HEK293 (cell line): ENCODE data around the gene PEX16.

Experiments used
- CTCF ChIA-PET: fragments of 350-600 bp; formaldehyde crosslinking; extraction: SDS; loops from one replicate; lab custom pipeline; 2021; ENCODE audit warnings: antibody characterized with exemption; lab: Yijun Ruan, JAX
- POLR2A ChIA-PET: fragments of 300-600 bp; formaldehyde crosslinking; extraction: SDS; loops from one replicate; lab custom pipeline; 2020; ENCODE audit warnings: antibody characterized with exemption, inconsistent platforms; lab: Yijun Ruan, JAX
- H3K27ac ChIP-seq: fragments of 200-500 bp; sonication (Bioruptor generic); 2 replicates; pipeline ENCODE4 v1.5.1; 2014; ENCODE audit warnings: low read depth, low read length, control low read depth, inconsistent platforms; ENCODE audit errors: extremely low read depth
- H3K36me3 ChIP-seq, 2 experiments: fragments of 200-500 bp in 1 of 2; sonication (Bioruptor generic) in 1 of 2; 1 replicate in 1 of 2; 2 replicates in 1 of 2; pipeline ENCODE4 v1.5.1; 2014 to 2017; ENCODE audit warnings: inconsistent platforms in 2 of 2, low read length in 2 of 2; ENCODE audit not compliant: control insufficient read depth in 2 of 2, insufficient read depth in 1 of 2
- H3K4me1 ChIP-seq: fragments of 200-500 bp; sonication (Bioruptor generic); 2 replicates; pipeline ENCODE4 v1.5.1; 2014; ENCODE audit warnings: mild to moderate bottlenecking, low read length, inconsistent platforms; ENCODE audit not compliant: control insufficient read depth, insufficient read depth
- H3K4me3 ChIP-seq: 2 replicates; pipeline ENCODE4 v1.5.1; 2011; ENCODE audit warnings: low read depth, mild to moderate bottlenecking, control low read depth, low read length, moderate library complexity
- H3K9me3 ChIP-seq: fragments of 200-500 bp; sonication (Bioruptor generic); 2 replicates; pipeline ENCODE4 v1.5.1; 2014; ENCODE audit warnings: low read depth, low read length, inconsistent platforms; ENCODE audit not compliant: control insufficient read depth, insufficient read depth
- BCL11A ChIP-seq: fragments of 450-650 bp; formaldehyde crosslinking; IDR thresholded peaks from 2 replicates; pipeline ENCODE4 v1.5.1; 2016; ENCODE audit warnings: low read depth, missing biosample characterization, missing genetic modification characterization
- FEZF1 ChIP-seq: fragments of 450-650 bp; formaldehyde crosslinking; IDR thresholded peaks from 2 replicates; pipeline ENCODE4 v1.5.1; 2016; ENCODE audit warnings: missing biosample characterization, missing genetic modification characterization
- GFI1B ChIP-seq: fragments of 450-650 bp; formaldehyde crosslinking; IDR thresholded peaks from 2 replicates; pipeline ENCODE4 v1.5.1; 2016; ENCODE audit warnings: missing biosample characterization, missing genetic modification characterization
- HOXC10 ChIP-seq: sonication (generic); formaldehyde crosslinking; IDR thresholded peaks from 2 replicates; pipeline ENCODE4 v1.8.1; 2023; ENCODE audit warnings: mild to moderate bottlenecking, missing genetic modification reagents
- KLF16 ChIP-seq: fragments of 450-650 bp; formaldehyde crosslinking; IDR thresholded peaks from 2 replicates; pipeline ENCODE4 v1.5.1; 2017; ENCODE audit warnings: missing biosample characterization, missing genetic modification characterization
- TCF7L2 ChIP-seq: IDR thresholded peaks from 2 replicates; pipeline ENCODE4 v1.6.1; 2011; ENCODE audit warnings: low read depth, mild to moderate bottlenecking, inconsistent platforms, low read length, moderate library complexity, borderline replicate concordance
- YY2 ChIP-seq: fragments of 450-650 bp; formaldehyde crosslinking; IDR thresholded peaks from 2 replicates; pipeline ENCODE4 v1.5.1; 2016; ENCODE audit warnings: missing biosample characterization, missing genetic modification characterization
- ZIC2 ChIP-seq: fragments of 450-650 bp; formaldehyde crosslinking; IDR thresholded peaks from 2 replicates; pipeline ENCODE4 v1.5.1; 2016; ENCODE audit warnings: missing biosample characterization, missing genetic modification characterization
- ZNF10 ChIP-seq: fragments of 450-650 bp; formaldehyde crosslinking; IDR thresholded peaks from 2 replicates; pipeline ENCODE4 v1.5.1; 2017; ENCODE audit warnings: missing biosample characterization, missing genetic modification characterization
- ZNF169 ChIP-seq: fragments of 450-650 bp; formaldehyde crosslinking; IDR thresholded peaks from 2 replicates; pipeline ENCODE4 v1.5.1; 2016; ENCODE audit warnings: missing biosample characterization, missing genetic modification characterization
- ZNF560 ChIP-seq: fragments of 450-650 bp; formaldehyde crosslinking; IDR thresholded peaks from 2 replicates; pipeline ENCODE4 v1.5.1; 2017; ENCODE audit warnings: missing biosample characterization, missing genetic modification characterization, borderline replicate concordance
- ZNF561 ChIP-seq: fragments of 450-650 bp; IDR thresholded peaks from 2 replicates; pipeline ENCODE4 v1.5.1; 2018; ENCODE audit warnings: missing biosample characterization, missing genetic modification characterization, borderline replicate concordance
- ZNF610 ChIP-seq: fragments of 450-650 bp; formaldehyde crosslinking; IDR thresholded peaks from 2 replicates; pipeline ENCODE4 v1.5.1; 2016; ENCODE audit warnings: missing biosample characterization, missing genetic modification characterization, borderline replicate concordance
- ZNF654 ChIP-seq: fragments of 450-650 bp; formaldehyde crosslinking; IDR thresholded peaks from 2 replicates; pipeline ENCODE4 v1.5.1; 2016; ENCODE audit warnings: low read depth, missing biosample characterization, missing genetic modification characterization
- ZNF747 ChIP-seq: fragments of 450-650 bp; formaldehyde crosslinking; IDR thresholded peaks from 2 replicates; pipeline ENCODE4 v1.5.1; 2016; ENCODE audit warnings: missing biosample characterization, missing genetic modification characterization
- ZNF768 ChIP-seq: fragments of 450-650 bp; formaldehyde crosslinking; IDR thresholded peaks from 2 replicates; pipeline ENCODE4 v1.5.1; 2018; ENCODE audit warnings: missing biosample characterization, mild to moderate bottlenecking, missing genetic modification characterization
- ZSCAN30 ChIP-seq: fragments of 450-650 bp; IDR thresholded peaks from 2 replicates; pipeline ENCODE4 v1.5.1; 2018; ENCODE audit warnings: missing biosample characterization, mild to moderate bottlenecking, missing genetic modification characterization, moderate library complexity
- TF ChIP-seq, protein P1 (sequence below): fragments of 450-650 bp; formaldehyde crosslinking; IDR thresholded peaks from 2 replicates; pipeline ENCODE4 v1.5.1; 2016; ENCODE audit warnings: missing biosample characterization, missing genetic modification characterization
- TF ChIP-seq, protein P2 (sequence below): fragments of 450-650 bp; formaldehyde crosslinking; IDR thresholded peaks from 2 replicates; pipeline ENCODE4 v1.5.1; 2016; ENCODE audit warnings: missing biosample characterization, missing genetic modification characterization
- TF ChIP-seq, protein P3 (sequence below): fragments of 450-650 bp; formaldehyde crosslinking; IDR thresholded peaks from 2 replicates; pipeline ENCODE4 v1.5.1; 2017; ENCODE audit warnings: missing biosample characterization, missing genetic modification characterization
- TF ChIP-seq, protein P4 (sequence below): IDR thresholded peaks from 2 replicates; pipeline ENCODE4 v1.6.1; 2011; ENCODE audit warnings: mild to moderate bottlenecking, low read depth, low read length, borderline replicate concordance
- TF ChIP-seq, protein P5 (sequence below): fragments of 450-650 bp; formaldehyde crosslinking; IDR thresholded peaks from 2 replicates; pipeline ENCODE4 v1.5.1; 2016; ENCODE audit warnings: missing biosample characterization, missing genetic modification characterization
- TF ChIP-seq, protein P6 (sequence below): fragments of 450-650 bp; formaldehyde crosslinking; IDR thresholded peaks from 2 replicates; pipeline ENCODE4 v1.5.1; 2017; ENCODE audit warnings: missing biosample characterization, mild to moderate bottlenecking, missing genetic modification characterization, moderate library complexity

The PEX16 gene

DNA sequence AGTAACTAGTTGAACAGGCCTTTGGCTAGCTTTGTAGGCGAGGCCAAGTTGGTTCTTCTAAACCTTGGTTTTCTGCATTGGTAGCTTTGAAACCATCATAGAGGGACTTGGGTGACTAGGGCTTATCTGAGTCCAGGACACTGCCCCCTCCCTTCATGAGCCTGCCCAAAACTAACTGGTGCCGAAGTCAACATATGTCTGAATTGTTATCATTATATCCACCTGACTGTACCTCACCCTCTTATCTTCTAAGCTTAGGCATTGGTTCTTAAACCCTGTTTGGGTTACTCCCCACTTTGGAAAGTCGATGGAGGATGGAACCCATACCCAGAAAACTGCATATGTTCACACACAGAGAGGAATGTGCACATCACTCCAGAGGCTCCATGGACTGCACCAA, 39.8 kb downstream of the PEX16 start:
- CTCF ChIA-PET = interaction anchor here (0.6 to 0.7 kb wide), 2 partner anchors 16 to 44 kb away, joined by 3 read pairs; no protein-coding TSS in a partner anchor
- H3K27ac ChIP-seq = no peak overlapping the region
- no peaks in the 10 kb centered on the region for H3K9me3 ChIP-seq
- peaks cover 0 to 37% of the 10 kb centered on the region in 2 experiments; a peak in 1 of 3 replicates for H3K36me3 ChIP-seq
- no peak overlapping the region for H3K4me3 ChIP-seq
- TF ChIP-seq, protein P1, sequence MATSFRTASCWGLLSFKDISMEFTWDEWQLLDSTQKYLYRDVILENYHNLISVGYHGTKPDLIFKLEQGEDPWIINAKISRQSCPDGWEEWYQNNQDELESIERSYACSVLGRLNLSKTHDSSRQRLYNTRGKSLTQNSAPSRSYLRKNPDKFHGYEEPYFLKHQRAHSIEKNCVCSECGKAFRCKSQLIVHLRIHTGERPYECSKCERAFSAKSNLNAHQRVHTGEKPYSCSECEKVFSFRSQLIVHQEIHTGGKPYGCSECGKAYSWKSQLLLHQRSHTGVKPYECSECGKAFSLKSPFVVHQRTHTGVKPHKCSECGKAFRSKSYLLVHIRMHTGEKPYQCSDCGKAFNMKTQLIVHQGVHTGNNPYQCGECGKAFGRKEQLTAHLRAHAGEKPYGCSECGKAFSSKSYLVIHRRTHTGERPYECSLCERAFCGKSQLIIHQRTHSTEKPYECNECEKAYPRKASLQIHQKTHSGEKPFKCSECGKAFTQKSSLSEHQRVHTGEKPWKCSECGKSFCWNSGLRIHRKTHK (tag by site-specific recombination) = no peak
- no peak for TF ChIP-seq ZIC2 (tag by site-specific recombination)
- TF ChIP-seq ZNF747 (tag by site-specific recombination) = no peak
- no peak for TF ChIP-seq ZSCAN30 (tag by site-specific recombination)
- TF ChIP-seq YY2 (tag by site-specific recombination) = no peak
- no peak for TF ChIP-seq ZNF560 (tag by site-specific recombination)
- TF ChIP-seq, protein P2, sequence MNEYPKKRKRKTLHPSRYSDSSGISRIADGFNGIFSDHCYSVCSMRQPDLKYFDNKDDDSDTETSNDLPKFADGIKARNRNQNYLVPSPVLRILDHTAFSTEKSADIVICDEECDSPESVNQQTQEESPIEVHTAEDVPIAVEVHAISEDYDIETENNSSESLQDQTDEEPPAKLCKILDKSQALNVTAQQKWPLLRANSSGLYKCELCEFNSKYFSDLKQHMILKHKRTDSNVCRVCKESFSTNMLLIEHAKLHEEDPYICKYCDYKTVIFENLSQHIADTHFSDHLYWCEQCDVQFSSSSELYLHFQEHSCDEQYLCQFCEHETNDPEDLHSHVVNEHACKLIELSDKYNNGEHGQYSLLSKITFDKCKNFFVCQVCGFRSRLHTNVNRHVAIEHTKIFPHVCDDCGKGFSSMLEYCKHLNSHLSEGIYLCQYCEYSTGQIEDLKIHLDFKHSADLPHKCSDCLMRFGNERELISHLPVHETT (tag by site-specific recombination) = no peak
- TF ChIP-seq ZNF561 (tag by site-specific recombination) = no peak
- TF ChIP-seq, protein P3, sequence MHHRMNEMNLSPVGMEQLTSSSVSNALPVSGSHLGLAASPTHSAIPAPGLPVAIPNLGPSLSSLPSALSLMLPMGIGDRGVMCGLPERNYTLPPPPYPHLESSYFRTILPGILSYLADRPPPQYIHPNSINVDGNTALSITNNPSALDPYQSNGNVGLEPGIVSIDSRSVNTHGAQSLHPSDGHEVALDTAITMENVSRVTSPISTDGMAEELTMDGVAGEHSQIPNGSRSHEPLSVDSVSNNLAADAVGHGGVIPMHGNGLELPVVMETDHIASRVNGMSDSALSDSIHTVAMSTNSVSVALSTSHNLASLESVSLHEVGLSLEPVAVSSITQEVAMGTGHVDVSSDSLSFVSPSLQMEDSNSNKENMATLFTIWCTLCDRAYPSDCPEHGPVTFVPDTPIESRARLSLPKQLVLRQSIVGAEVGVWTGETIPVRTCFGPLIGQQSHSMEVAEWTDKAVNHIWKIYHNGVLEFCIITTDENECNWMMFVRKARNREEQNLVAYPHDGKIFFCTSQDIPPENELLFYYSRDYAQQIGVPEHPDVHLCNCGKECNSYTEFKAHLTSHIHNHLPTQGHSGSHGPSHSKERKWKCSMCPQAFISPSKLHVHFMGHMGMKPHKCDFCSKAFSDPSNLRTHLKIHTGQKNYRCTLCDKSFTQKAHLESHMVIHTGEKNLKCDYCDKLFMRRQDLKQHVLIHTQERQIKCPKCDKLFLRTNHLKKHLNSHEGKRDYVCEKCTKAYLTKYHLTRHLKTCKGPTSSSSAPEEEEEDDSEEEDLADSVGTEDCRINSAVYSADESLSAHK (tag by site-specific recombination) = no peak
- no peak for TF ChIP-seq ZNF610 (tag by site-specific recombination)
- TF ChIP-seq GFI1B (tag by site-specific recombination) = no peak
- TF ChIP-seq KLF16 = no peak
- TF ChIP-seq, protein P4, sequence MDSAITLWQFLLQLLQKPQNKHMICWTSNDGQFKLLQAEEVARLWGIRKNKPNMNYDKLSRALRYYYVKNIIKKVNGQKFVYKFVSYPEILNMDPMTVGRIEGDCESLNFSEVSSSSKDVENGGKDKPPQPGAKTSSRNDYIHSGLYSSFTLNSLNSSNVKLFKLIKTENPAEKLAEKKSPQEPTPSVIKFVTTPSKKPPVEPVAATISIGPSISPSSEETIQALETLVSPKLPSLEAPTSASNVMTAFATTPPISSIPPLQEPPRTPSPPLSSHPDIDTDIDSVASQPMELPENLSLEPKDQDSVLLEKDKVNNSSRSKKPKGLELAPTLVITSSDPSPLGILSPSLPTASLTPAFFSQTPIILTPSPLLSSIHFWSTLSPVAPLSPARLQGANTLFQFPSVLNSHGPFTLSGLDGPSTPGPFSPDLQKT = no peak
- TF ChIP-seq TCF7L2 = no peak
- no peaks in the 10 kb centered on the region for H3K4me1 ChIP-seq
- POLR2A ChIA-PET = no interaction called here

DNA sequence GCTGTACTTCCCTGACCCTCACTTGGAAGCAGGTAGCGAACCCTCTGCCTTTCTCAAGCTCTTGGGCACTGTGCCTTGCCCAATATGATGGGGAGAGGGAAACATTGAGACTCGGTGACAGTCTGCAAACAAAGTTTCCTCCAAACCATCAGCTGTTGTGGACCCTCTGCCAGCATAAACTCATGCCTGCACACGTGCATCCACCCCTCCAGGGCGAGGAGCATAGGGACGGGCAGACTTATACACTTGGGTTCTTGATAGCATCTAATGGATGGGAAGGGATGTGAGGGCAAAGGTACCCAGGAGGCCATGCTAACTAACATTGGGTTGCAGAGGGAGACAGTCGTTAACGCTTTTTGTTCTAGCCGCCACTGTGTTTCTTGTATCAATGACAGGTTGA, 40.5 kb downstream of the PEX16 start:
- TF ChIP-seq ZNF610 (tag by site-specific recombination) = no peak
- TF ChIP-seq BCL11A (tag by site-specific recombination) = no peak
- TF ChIP-seq, protein P5, sequence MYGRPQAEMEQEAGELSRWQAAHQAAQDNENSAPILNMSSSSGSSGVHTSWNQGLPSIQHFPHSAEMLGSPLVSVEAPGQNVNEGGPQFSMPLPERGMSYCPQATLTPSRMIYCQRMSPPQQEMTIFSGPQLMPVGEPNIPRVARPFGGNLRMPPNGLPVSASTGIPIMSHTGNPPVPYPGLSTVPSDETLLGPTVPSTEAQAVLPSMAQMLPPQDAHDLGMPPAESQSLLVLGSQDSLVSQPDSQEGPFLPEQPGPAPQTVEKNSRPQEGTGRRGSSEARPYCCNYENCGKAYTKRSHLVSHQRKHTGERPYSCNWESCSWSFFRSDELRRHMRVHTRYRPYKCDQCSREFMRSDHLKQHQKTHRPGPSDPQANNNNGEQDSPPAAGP = no peak
- no peak for TF ChIP-seq ZNF654
- TF ChIP-seq ZNF10 (tag by site-specific recombination) = no peak
- no peak for TF ChIP-seq YY2 (tag by site-specific recombination)
- TF ChIP-seq, protein P6, sequence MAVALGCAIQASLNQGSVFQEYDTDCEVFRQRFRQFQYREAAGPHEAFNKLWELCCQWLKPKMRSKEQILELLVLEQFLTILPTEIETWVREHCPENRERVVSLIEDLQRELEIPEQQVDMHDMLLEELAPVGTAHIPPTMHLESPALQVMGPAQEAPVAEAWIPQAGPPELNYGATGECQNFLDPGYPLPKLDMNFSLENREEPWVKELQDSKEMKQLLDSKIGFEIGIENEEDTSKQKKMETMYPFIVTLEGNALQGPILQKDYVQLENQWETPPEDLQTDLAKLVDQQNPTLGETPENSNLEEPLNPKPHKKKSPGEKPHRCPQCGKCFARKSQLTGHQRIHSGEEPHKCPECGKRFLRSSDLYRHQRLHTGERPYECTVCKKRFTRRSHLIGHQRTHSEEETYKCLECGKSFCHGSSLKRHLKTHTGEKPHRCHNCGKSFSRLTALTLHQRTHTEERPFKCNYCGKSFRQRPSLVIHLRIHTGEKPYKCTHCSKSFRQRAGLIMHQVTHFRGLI (tag by site-specific recombination) = no peak
- TF ChIP-seq ZNF768 = no peak
- TF ChIP-seq ZNF169 (tag by site-specific recombination) = no peak
- TF ChIP-seq HOXC10 (CRISPR knock-in tag) = no peak
- no peak for TF ChIP-seq FEZF1
- H3K4me3 ChIP-seq = no peak overlapping the region
- H3K36me3 ChIP-seq = peaks cover 0 to 37% of the 10 kb centered on the region in 2 experiments; a peak in 1 of 3 replicates
- no peak overlapping the region for H3K27ac ChIP-seq
- CTCF ChIA-PET = interaction anchor here (0.6 to 1.0 kb wide), 2 partner anchors 88 to 826 kb away, joined by 3 read pairs; no protein-coding TSS in a partner anchor
- POLR2A ChIA-PET = no interaction called here
- no peaks in the 10 kb centered on the region for H3K9me3 ChIP-seq
- no peaks in the 10 kb centered on the region for H3K4me1 ChIP-seq
